Measurements from ENCODE around the gene SMYD3.

GRCh38 chr1:246226041-246226440 lies 281.0 kb downstream of the SMYD3 start:
- TF ChIP-seq CTCF (IDR thresholded peaks at IDR 0.05) (no peak), POLR2A (IDR thresholded peaks at IDR 0.05) (no peak), EP300 (IDR thresholded peaks at IDR 0.05) (no peak)
